HG02973 (cell line): Measurements from ENCODE around the gene FBXL13.
A peak's percentile ranks its signal among the peaks of the same experiment; 100 is the strongest.
"Not testable (repeated sequence)": the region's sequence is repeated elsewhere in the genome, so short reads cannot be mapped to it uniquely, and the experiment has no call there.

Source experiments
- ATAC-seq: cut with Tn5 transposase; IDR thresholded peaks from one replicate; pipeline ENCODE4 v1.9.1; 2021; ENCODE audit warnings: moderate library complexity; ENCODE audit not compliant: unreplicated experiment

The FBXL13 gene

GRCh38 chr7:102903576-102903975 is 171.0 kb downstream of the FBXL13 start:
- not testable (repeated sequence) for ATAC-seq

- not testable (repeated sequence) for ATAC-seq
Measured at GRCh38 chr7:102902052-102902451, 172.5 kb downstream of the FBXL13 start.

- ATAC-seq = no peak
Measured at GRCh38 chr7:102898532-102898859, 176.1 kb downstream of the FBXL13 start.

GRCh38 chr7:102897856-102898531 is 176.6 kb downstream of the FBXL13 start:
- no peak for ATAC-seq

GRCh38 chr7:102897211-102897631 is 177.4 kb downstream of the FBXL13 start:
- no peak for ATAC-seq

- ATAC-seq = no peak
Measured at GRCh38 chr7:102896585-102896984, 178.0 kb downstream of the FBXL13 start.

- no peak for ATAC-seq
Measured at GRCh38 chr7:102895602-102896001, 179.0 kb downstream of the FBXL13 start.

GRCh38 chr7:102892631-102893278 is 181.8 kb downstream of the FBXL13 start:
- ATAC-seq = no peak

GRCh38 chr7:102891693-102892261 is 182.8 kb downstream of the FBXL13 start:
- no peak for ATAC-seq

- ATAC-seq = no peak
Measured at GRCh38 chr7:102890971-102891692, 183.5 kb downstream of the FBXL13 start.

- ATAC-seq = no peak
Measured at GRCh38 chr7:102890292-102890970, 184.2 kb downstream of the FBXL13 start.

GRCh38 chr7:102889851-102890250 is 184.7 kb downstream of the FBXL13 start:
- no peak for ATAC-seq

- ATAC-seq = no peak
Measured at GRCh38 chr7:102888561-102889233, 185.9 kb downstream of the FBXL13 start.

GRCh38 chr7:102883098-102883860 is 191.3 kb downstream of the FBXL13 start:
- ATAC-seq = no peak

GRCh38 chr7:102875700-102876295 is 198.8 kb downstream of the FBXL13 start:
- no peak for ATAC-seq

- ATAC-seq = no peak
Measured at GRCh38 chr7:102874966-102875365, 199.6 kb downstream of the FBXL13 start.

- peak; percentile 99 for ATAC-seq
Measured at GRCh38 chr7:102874166-102874829, 200.3 kb downstream of the FBXL13 start.

GRCh38 chr7:102873470-102874165 is 201.0 kb downstream of the FBXL13 start:
- peak; percentile 15 for ATAC-seq
